GM23338 (cell line): ENCODE results near the gene RUBCN.
"Not testable (repeated sequence)": the region's sequence is repeated elsewhere in the genome, so short reads cannot be mapped to it uniquely, and the experiment has no call there.

ENCODE experiments used
- EZH2 ChIP-seq: fragments of 200-600 bp; sonication (generic); IDR thresholded peaks from one replicate; pipeline ENCODE4 v1.8.0; 2017; ENCODE audit warnings: antibody characterized with exemption, mild to moderate bottlenecking, low read depth; ENCODE audit not compliant: unreplicated experiment
- POLR2AphosphoS5 ChIP-seq: IDR thresholded peaks from 2 replicates; pipeline ENCODE4 v1.6.1; 2016; ENCODE audit warnings: antibody characterized with exemption, low read depth
- TF ChIP-seq, protein P1 (sequence below), 2 experiments: fragments of 200-600 bp in 1 of 2; sonication (generic) in 1 of 2; conservative IDR thresholded peaks; 2 replicates each; pipeline versions ENCODE4 v1.5.1 to v1.6.1; 2016 to 2017; ENCODE audit warnings: antibody characterized with exemption in 2 of 2, low read depth in 2 of 2, mild to moderate bottlenecking in 2 of 2, moderate library complexity in 1 of 2

- TF ChIP-seq, protein P1, sequence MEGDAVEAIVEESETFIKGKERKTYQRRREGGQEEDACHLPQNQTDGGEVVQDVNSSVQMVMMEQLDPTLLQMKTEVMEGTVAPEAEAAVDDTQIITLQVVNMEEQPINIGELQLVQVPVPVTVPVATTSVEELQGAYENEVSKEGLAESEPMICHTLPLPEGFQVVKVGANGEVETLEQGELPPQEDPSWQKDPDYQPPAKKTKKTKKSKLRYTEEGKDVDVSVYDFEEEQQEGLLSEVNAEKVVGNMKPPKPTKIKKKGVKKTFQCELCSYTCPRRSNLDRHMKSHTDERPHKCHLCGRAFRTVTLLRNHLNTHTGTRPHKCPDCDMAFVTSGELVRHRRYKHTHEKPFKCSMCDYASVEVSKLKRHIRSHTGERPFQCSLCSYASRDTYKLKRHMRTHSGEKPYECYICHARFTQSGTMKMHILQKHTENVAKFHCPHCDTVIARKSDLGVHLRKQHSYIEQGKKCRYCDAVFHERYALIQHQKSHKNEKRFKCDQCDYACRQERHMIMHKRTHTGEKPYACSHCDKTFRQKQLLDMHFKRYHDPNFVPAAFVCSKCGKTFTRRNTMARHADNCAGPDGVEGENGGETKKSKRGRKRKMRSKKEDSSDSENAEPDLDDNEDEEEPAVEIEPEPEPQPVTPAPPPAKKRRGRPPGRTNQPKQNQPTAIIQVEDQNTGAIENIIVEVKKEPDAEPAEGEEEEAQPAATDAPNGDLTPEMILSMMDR (conservative IDR thresholded peaks at IDR 0.05; ENCODE audit: low read depth in 2 of 2) = not testable (repeated sequence)
- not testable (repeated sequence) for TF ChIP-seq POLR2AphosphoS5, EZH2
Observed at GRCh38 chr3:197665142-197665491, 71.6 kb downstream of the RUBCN start.
